ENCODE results near the gene C14orf132.

Gene C14orf132

DNA sequence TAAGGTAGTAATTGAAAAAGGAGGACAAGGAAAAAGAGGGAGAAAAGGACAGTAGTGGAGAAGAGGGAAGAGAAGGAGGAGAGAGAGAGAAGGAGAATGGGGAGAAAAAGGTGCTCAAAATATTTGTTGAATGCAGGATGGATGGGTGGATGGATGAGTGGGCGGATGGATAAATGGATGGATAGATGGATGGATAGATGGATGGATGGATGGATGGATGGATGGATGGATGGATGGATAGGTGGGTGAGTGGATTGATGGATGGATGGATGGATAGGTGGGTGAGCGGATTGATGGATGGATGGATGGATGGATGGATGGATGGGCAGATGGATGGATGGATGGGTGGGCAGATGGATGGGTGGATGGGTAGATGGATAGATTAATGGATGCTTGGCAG, 21.3 kb upstream of the C14orf132 start:
- H3K36me3 ChIP-seq, result no peaks in the 10 kb centered on the region
- no peak overlapping the region for H3K27ac ChIP-seq
- H3K9me3 ChIP-seq (ENCODE audit: severe bottlenecking), result no peaks in the 10 kb centered on the region
- H3K4me3 ChIP-seq (ENCODE audit: low read depth, low read length), result no peak overlapping the region
- no peaks in the 10 kb centered on the region for H3K27me3 ChIP-seq (ENCODE audit: insufficient read depth, low read depth, severe bottlenecking)
- TF ChIP-seq, protein P1, sequence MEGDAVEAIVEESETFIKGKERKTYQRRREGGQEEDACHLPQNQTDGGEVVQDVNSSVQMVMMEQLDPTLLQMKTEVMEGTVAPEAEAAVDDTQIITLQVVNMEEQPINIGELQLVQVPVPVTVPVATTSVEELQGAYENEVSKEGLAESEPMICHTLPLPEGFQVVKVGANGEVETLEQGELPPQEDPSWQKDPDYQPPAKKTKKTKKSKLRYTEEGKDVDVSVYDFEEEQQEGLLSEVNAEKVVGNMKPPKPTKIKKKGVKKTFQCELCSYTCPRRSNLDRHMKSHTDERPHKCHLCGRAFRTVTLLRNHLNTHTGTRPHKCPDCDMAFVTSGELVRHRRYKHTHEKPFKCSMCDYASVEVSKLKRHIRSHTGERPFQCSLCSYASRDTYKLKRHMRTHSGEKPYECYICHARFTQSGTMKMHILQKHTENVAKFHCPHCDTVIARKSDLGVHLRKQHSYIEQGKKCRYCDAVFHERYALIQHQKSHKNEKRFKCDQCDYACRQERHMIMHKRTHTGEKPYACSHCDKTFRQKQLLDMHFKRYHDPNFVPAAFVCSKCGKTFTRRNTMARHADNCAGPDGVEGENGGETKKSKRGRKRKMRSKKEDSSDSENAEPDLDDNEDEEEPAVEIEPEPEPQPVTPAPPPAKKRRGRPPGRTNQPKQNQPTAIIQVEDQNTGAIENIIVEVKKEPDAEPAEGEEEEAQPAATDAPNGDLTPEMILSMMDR (IDR thresholded peaks at IDR 0.05; ENCODE audit: low read depth, low read length), result no peak
- no peak for DNase-seq

GRCh38 chr14:96027431-96028355, 11.5 kb upstream of the C14orf132 start:
- H3K36me3 ChIP-seq, result no peaks in the 10 kb centered on the region
- H3K4me3 ChIP-seq (ENCODE audit: low read depth, low read length), result no peak overlapping the region
- TF ChIP-seq, protein P1 (IDR thresholded peaks at IDR 0.05; ENCODE audit: low read depth, low read length), result no peak
- DNase-seq, result no peak
- no peak overlapping the region for H3K27ac ChIP-seq
- no peaks in the 10 kb centered on the region for H3K9me3 ChIP-seq (ENCODE audit: severe bottlenecking)
- no peaks in the 10 kb centered on the region for H3K27me3 ChIP-seq (ENCODE audit: insufficient read depth, low read depth, severe bottlenecking)

GRCh38 chr14:96029089-96029645, 10.0 kb upstream of the C14orf132 start:
- H3K36me3 ChIP-seq, result no peaks in the 10 kb centered on the region
- TF ChIP-seq, protein P1 (IDR thresholded peaks at IDR 0.05; ENCODE audit: low read depth, low read length), result no peak
- H3K9me3 ChIP-seq (ENCODE audit: severe bottlenecking), result no peaks in the 10 kb centered on the region
- no peaks in the 10 kb centered on the region for H3K27me3 ChIP-seq (ENCODE audit: insufficient read depth, low read depth, severe bottlenecking)
- no peak overlapping the region for H3K27ac ChIP-seq
- H3K4me3 ChIP-seq (ENCODE audit: low read depth, low read length), result no peak overlapping the region
- no peak for DNase-seq

DNA sequence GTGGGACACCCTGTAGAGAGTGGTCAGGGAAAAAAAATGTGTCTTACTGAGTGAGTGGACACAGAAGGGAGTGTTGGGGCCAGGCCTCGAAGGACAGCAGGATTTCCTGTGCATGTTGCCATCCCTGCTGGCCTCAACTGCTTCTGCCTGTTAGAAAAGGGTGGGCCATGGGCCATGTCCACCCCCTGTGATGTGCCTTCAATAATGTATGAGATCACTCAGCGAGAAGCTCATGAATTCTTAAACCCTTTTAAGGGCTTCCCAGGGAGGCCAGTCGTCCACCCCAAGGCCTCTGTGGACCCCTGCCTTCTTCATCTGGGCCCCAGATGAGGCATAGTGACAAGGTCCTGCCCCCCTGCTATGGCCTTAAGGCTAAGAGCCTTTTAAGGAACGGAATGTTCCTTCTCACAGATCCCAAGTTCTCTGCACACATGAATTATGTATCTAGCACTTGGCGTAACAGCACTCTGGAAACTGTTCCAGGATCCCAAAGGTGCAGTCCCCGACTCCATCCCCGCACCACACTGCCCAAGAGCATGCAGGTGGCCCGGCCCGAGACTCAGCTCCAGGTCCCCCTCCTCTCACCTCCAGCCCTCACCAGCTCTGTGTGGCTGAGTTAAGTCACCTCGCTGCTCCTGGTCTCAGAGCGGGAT, 8.9 kb upstream of the C14orf132 start:
- TF ChIP-seq, protein P1 (IDR thresholded peaks at IDR 0.05; ENCODE audit: low read depth, low read length), result no peak
- H3K9me3 ChIP-seq (ENCODE audit: severe bottlenecking), result no peaks in the 10 kb centered on the region
- DNase-seq, result no peak
- no peak overlapping the region for H3K27ac ChIP-seq
- H3K4me3 ChIP-seq (ENCODE audit: low read depth, low read length), result no peak overlapping the region
- no peaks in the 10 kb centered on the region for H3K36me3 ChIP-seq
- H3K27me3 ChIP-seq (ENCODE audit: insufficient read depth, low read depth, severe bottlenecking), result no peaks in the 10 kb centered on the region

- no peaks in the 10 kb centered on the region for H3K9me3 ChIP-seq (ENCODE audit: severe bottlenecking)
- TF ChIP-seq, protein P1 (IDR thresholded peaks at IDR 0.05; ENCODE audit: low read depth, low read length), result no peak
- no peak overlapping the region for H3K4me3 ChIP-seq (ENCODE audit: low read depth, low read length)
Measured at GRCh38 chr14:96031691-96032090, 7.5 kb upstream of the C14orf132 start.

More at GRCh38 chr14:96031691-96032090, 7.5 kb upstream of the C14orf132 start:
- Histone ChIP-seq H3K27ac (no peak overlapping the region), H3K36me3 (no peaks in the 10 kb centered on the region), H3K27me3 (ENCODE audit: insufficient read depth, low read depth, severe bottlenecking) (no peaks in the 10 kb centered on the region)
- DNase-seq, result no peak
